H54 (cell line): ENCODE results near the gene RHOH.
A peak's percentile ranks its signal among the peaks of the same experiment; 100 is the strongest.
"Not testable (repeated sequence)": the region's sequence is repeated elsewhere in the genome, so short reads cannot be mapped to it uniquely, and the experiment has no call there.

Experiments used
- DNase-seq: peaks from one replicate; pipeline ENCODE4 v3.0.0; 2011; ENCODE audit warnings: low spot score, mixed read lengths; ENCODE audit not compliant: insufficient read length
- FAIRE-seq: peaks from 3 replicates; lab custom pipeline; 2011; peaks lifted over from hg19 to GRCh38; lab: Jason Lieb, UNC
- POLR2A ChIP-seq: IDR thresholded peaks from 2 replicates; pipeline ENCODE4 v1.6.1; 2011; ENCODE audit warnings: low read depth, mild to moderate bottlenecking, low read length

The RHOH gene, protein sequence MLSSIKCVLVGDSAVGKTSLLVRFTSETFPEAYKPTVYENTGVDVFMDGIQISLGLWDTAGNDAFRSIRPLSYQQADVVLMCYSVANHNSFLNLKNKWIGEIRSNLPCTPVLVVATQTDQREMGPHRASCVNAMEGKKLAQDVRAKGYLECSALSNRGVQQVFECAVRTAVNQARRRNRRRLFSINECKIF

DNA sequence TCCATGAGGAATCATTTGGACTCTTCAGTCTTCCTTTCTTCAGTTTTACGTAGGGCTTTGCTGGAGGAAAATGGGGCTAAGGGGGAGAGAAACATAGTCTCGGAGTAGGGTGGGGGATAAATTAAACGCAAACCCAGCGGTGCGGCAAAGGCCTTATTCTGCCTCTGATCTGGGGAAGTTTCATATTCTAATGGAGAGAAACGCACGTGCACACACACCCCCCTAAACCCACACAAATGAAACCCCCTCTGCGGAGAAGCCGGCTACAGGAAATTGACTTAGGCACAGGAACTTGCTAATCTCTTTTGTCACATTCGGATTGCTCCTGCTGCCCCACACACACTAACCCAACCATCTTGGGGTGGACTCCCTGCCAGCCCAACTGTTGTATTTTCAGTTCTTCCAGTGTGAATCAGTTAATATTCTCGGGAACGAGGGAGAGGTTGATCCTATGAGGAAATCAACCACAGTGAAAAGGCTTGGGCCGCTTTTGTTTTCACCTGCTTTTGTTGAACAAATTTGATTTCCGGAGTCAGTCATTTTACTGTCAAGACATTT is at the start of gene RHOH:
RHOH (plus strand) TSS at position 308 of the 558 bp plus-strand sequence. CDS start 46,356 bp downstream, outside the sequence.
- no peak for DNase-seq
- FAIRE-seq, result no peak
- no peak for TF ChIP-seq POLR2A

GRCh38 chr4:40147490-40147889 is 49.3 kb upstream of the RHOH start:
- not testable (repeated sequence) for DNase-seq, FAIRE-seq

DNA sequence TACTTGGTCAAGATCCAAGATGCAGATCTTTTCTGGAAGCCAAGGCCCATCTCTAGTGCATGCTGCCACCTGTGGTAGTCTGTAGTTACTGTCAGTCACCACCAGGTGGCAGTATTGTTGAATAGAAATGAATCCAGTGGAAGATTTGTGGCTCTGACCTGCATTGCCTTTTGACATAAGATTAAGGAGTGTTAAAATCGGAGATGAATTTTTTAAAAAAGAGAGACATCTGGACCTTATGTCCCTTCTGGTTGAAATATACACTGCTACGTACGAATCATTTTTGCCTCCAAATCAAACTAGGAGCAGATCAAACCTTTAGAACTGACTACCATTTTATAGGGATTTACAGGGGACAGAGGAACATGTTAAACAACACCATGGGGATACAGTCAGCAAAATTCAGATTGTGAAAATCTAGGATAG is 46.9 kb upstream of the RHOH start:
- FAIRE-seq, result no peak
- peak; percentile 26 for DNase-seq
- TF ChIP-seq POLR2A, result no peak

- TF ChIP-seq POLR2A, result no peak
- FAIRE-seq, result no peak
These were observed 45.9 kb upstream of the RHOH start for GRCh38 chr4:40150932-40151331.

DNA sequence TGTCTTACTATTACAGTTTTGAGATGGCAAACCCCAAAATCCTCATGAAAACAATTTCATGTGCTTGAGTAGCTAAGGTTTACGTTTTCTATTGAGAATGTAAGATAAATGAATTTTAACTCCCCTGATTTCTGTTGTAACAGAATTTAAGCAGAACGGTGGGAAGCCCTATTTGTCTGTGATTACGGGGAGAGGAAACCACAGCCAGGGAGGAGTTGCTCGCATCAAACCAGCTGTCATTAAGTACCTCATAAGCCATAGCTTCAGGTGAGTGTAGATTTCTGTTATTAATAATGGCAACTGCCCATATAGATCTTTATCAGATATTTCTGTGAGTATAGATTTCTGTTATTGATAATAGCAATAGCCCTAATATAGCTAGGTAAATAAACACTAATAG is 44.2 kb upstream of the RHOH start:
- FAIRE-seq, result no peak
- no peak for TF ChIP-seq POLR2A
- no peak for DNase-seq

More at GRCh38 chr4:40150932-40151331, 45.9 kb upstream of the RHOH start:
- no peak for DNase-seq

- DNase-seq (no peak), FAIRE-seq (no peak)
- no peak for TF ChIP-seq POLR2A
These were observed 39.4 kb upstream of the RHOH start for GRCh38 chr4:40157436-40157835.

- FAIRE-seq (no peak), DNase-seq (no peak)
- TF ChIP-seq POLR2A, result no peak
These were observed 36.6 kb upstream of the RHOH start for GRCh38 chr4:40160258-40160657.

DNA sequence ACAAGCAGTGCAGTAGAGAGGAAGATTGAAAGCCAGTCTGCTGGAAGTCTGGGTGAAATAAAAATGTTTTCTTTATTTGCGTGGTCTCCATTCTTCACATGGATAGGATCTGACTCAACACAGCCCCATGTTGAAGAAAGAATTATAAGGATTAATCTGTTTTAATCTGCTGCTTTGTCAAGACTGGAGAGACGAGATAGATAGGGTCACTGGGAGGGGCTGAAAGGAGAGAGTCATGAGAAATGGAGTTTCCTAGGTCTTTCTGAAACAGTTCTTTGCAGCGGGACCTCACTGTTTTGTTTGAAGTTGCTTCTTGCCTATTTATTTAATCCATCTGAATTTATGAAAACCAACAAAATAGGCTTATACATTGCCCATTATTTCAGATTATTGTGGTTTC is 32.4 kb upstream of the RHOH start:
- FAIRE-seq (no peak), DNase-seq (no peak)
- no peak for TF ChIP-seq POLR2A

GRCh38 chr4:40165916-40166315 is 30.9 kb upstream of the RHOH start:
- DNase-seq (no peak), FAIRE-seq (no peak)
- no peak for TF ChIP-seq POLR2A

DNA sequence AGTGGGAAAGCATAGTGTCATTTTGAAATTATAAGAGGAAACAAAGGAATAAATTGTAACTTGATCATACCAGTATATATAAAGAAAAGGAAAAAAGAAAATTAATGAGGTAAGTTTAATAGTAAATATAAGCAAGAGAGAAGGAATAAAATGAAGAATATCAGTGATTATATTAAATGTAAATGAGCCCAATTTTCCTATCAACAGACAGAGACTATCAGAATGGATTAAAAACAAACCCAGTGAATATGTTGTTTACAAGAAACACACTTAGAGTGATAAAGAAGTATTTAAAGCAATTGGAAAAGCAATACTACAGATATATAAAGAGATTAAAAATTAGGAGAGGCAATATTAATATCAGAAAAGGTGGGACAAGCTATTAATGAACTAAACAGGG is 28.8 kb upstream of the RHOH start:
- no peak for TF ChIP-seq POLR2A
- FAIRE-seq (no peak), DNase-seq (no peak)

DNA sequence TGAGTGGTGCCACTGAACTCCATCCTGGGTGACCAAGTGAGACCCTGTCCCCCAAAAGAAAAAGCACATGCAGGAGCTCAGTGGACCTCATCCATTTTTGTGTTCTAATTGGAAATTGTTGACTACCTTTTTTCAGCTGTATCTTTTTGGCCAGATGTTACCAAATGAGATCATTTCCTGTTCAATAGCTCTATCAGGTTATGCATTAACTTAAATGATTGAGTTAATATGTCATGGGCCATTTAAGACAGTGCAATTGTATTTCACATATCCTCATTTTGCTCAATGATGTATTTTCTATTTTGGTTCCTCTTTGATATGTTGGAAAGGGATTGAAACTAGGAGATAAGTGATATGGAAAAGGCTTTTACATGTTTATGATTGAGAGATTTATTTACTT is 26.2 kb upstream of the RHOH start:
- FAIRE-seq (no peak), DNase-seq (no peak)
- no peak for TF ChIP-seq POLR2A

GRCh38 chr4:40173470-40173875 is 23.4 kb upstream of the RHOH start:
- no peak for FAIRE-seq
- TF ChIP-seq POLR2A, result no peak
- no peak for DNase-seq

DNA sequence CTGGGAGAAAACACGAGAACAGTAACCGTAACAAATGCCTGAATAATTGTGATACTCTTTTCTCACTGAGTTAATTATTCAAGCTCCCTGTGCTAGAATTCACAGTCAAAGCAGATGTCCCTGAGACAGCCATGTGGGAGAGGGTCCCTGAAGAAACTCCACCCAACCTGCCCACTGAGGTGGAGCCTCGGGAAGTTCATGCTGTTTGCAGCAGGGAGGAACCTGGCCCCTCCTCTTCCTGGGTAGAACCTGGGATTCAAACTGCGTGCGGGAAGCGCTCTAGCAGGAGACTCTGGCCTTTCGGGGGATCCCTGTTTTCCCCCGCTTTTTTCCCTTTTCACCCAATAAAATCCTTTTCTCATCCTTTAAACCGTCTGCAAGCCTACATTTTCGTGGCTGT is 20.2 kb upstream of the RHOH start:
- FAIRE-seq (no peak), DNase-seq (no peak)
- no peak for TF ChIP-seq POLR2A

- TF ChIP-seq POLR2A, result no peak
- DNase-seq, result no peak
- FAIRE-seq, result no peak
These were observed 19.2 kb upstream of the RHOH start for GRCh38 chr4:40177591-40177990.

- no peak for DNase-seq
- FAIRE-seq, result no peak
- no peak for TF ChIP-seq POLR2A
These were observed 18.2 kb upstream of the RHOH start for GRCh38 chr4:40178672-40179071.

GRCh38 chr4:40179360-40179759 is 17.5 kb upstream of the RHOH start:
- no peak for DNase-seq
- no peak for FAIRE-seq
- no peak for TF ChIP-seq POLR2A
